ENCODE measurements around the gene PRDX2. TPM values are rescaled to one million over a fixed set of nuclear protein-coding genes. Genes with fewer than 3 reads are reported as not detected.
A peak's percentile ranks its signal among the peaks of the same experiment; 100 is the strongest.

The PRDX2 gene
- total RNA-seq, 1 donor from 2014 or later = 190 TPM

DNA sequence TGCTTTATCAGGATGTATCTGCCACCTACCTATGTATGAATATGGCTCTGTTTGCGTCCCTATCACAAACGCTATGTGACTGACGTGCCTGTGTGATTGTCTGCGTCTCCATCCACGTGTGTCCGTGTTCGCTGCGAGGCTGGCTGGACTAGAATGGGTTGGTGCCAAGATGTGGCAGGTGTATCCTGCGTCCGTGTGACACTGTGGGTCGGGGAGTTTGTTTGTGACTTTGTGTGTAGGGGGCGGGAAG, 19.5 kb downstream of the PRDX2 start:
- Histone ChIP-seq H3K4me3 (peak overlapping the region; percentile 45 to 59), H3K9me3 (no peaks in the 10 kb centered on the region), H3K4me1 (peaks cover 73% of the 10 kb centered on the region), H3K36me3 (no peaks in the 10 kb centered on the region), H3K27me3 (no peaks in the 10 kb centered on the region), H3K27ac (peak overlapping the region; percentile 97)
- intact Hi-C loops (cut with DNase I) = no loop called here
- no peak for DNase-seq (ENCODE audit: extremely low spot score in 2 of 2)
- no peak for TF ChIP-seq POLR2A (IDR thresholded peaks at IDR 0.05)
- peak in 1 of 2 donors; percentile 16 for TF ChIP-seq POLR2AphosphoS5 (IDR thresholded peaks at IDR 0.05; ENCODE audit: insufficient read depth in 1 of 2, low read depth in 1 of 2)

DNA sequence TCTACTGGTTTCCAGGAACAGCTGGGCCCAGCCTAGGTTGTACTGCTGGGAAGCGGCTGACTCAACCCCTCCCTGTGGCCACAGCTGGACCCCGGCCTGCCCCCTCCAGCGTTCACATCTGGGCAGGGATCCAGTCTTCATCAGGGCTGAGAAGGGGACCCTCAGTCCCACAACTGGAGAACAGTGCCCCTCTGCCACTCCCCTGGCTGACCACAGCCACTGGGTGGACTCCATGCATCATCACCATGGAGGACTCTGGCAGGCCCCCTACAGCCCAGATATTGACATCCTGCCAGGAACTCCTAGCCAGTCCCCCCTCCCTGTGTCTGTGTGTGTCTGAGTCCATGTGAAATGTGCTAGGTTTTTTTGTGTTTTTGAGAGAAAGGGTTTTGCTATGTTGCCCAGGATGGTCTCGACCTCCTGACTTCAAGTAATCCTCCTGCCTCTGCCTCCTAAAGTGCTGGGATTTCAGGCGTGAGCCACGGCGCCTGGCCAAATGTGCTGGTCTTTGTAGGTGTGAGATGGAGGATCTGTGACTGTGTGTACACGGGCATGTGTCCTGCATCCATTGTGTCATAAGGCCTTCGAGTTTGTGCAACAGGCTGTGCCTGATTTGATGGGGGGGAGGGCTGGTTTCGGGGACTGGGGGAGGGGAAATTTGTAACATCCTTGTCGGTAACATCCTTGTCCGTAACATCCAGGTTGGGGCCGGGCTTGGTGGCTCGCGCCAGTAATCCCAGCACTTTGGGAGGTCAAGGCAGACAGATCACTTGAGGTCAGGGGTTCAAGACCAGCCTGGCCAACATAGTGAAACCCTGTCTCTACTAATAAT, 22.2 kb downstream of the PRDX2 start:
- H3K27me3 ChIP-seq = no peaks in the 10 kb centered on the region
- no peak for DNase-seq (ENCODE audit: extremely low spot score in 2 of 2)
- peak overlapping the region; percentile 94 for H3K27ac ChIP-seq
- peak overlapping the region; percentile 56 to 85 for H3K4me3 ChIP-seq
- TF ChIP-seq POLR2AphosphoS5 (IDR thresholded peaks at IDR 0.05; ENCODE audit: insufficient read depth in 1 of 2, low read depth in 1 of 2) = peak in 1 of 2 donors; percentile 52
- TF ChIP-seq, protein P1, sequence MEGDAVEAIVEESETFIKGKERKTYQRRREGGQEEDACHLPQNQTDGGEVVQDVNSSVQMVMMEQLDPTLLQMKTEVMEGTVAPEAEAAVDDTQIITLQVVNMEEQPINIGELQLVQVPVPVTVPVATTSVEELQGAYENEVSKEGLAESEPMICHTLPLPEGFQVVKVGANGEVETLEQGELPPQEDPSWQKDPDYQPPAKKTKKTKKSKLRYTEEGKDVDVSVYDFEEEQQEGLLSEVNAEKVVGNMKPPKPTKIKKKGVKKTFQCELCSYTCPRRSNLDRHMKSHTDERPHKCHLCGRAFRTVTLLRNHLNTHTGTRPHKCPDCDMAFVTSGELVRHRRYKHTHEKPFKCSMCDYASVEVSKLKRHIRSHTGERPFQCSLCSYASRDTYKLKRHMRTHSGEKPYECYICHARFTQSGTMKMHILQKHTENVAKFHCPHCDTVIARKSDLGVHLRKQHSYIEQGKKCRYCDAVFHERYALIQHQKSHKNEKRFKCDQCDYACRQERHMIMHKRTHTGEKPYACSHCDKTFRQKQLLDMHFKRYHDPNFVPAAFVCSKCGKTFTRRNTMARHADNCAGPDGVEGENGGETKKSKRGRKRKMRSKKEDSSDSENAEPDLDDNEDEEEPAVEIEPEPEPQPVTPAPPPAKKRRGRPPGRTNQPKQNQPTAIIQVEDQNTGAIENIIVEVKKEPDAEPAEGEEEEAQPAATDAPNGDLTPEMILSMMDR (IDR thresholded peaks at IDR 0.05) = no peak
- intact Hi-C loops (cut with DNase I) = no loop called here
- H3K4me1 ChIP-seq = peaks cover 62% of the 10 kb centered on the region
- H3K36me3 ChIP-seq = no peaks in the 10 kb centered on the region
- no peaks in the 10 kb centered on the region for H3K9me3 ChIP-seq

DNA sequence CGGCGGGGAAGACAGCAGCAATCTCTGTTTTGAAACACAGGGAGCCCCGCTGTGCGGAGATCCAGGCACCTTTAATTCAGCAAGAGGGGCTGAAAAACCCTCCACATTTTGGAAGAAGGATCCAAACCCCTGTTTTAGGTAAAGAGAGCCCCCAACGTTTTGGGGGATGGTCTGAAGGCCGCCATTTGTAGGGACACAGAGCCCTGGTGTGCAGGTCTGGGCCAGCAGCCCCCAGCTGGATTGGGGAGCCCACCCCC, 22.8 kb downstream of the PRDX2 start:
- intact Hi-C loops (cut with DNase I) = loop anchor here (1.0 kb wide), 1 partner anchor 17 kb away; no protein-coding TSS in a partner anchor
- H3K27ac ChIP-seq = peak overlapping the region; percentile 94
- peak overlapping the region; percentile 56 to 85 for H3K4me3 ChIP-seq
- DNase-seq (ENCODE audit: extremely low spot score in 2 of 2) = no peak
- H3K4me1 ChIP-seq = peaks cover 57% of the 10 kb centered on the region
- no peaks in the 10 kb centered on the region for H3K27me3 ChIP-seq
- TF ChIP-seq POLR2AphosphoS5 (IDR thresholded peaks at IDR 0.05; ENCODE audit: insufficient read depth in 1 of 2, low read depth in 1 of 2) (no peak), POLR2A (IDR thresholded peaks at IDR 0.05) (no peak)
- TF ChIP-seq, protein P1 (IDR thresholded peaks at IDR 0.05) = no peak
- no peaks in the 10 kb centered on the region for H3K9me3 ChIP-seq
- no peaks in the 10 kb centered on the region for H3K36me3 ChIP-seq

DNA sequence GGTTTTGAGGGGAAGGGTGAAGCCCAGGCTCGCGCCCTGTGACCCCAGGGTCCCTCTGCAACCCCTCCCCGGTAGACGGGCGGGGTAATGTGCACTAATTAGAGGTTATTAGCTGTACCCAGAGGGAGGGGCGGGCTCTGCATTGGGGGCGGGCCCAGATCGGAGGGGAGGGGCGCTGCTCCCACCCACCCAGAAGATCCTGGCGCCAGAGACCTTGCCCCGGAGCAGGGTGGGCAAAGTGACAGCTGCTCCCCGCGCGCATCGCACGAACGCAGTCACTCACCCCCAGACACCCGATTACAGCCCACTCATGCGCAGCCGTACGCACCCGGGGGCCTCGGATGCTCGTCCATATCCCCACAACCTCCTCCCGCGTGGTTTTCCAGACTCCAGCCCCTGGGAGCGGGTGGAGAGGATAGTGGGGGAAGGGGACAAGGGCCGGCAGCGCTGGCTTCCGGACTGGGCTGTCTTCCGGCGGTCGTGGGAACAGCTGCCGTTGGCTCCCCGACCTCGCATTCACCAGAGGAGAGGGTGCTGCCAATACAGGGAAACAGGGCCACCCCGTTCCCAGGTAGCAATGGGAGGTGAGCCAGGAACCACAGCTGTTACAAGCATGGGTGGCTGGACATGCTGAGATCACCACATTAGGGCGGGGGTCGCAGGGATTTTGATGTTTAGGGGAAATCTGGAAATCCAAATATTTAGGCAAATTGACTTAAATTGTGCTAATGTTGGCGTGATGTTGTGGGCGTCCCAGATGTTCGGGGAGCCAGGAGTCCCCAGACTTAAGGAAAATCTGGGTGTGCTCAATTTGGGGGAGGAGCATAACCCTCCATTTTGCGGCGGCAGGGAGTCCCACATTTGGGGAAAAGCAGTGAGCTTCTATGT, 23.3 kb downstream of the PRDX2 start:
- TF ChIP-seq, protein P1 (IDR thresholded peaks at IDR 0.05) = no peak
- TF ChIP-seq POLR2A (IDR thresholded peaks at IDR 0.05) (peak in 1 of 2 donors; percentile 4), POLR2AphosphoS5 (IDR thresholded peaks at IDR 0.05; ENCODE audit: insufficient read depth in 1 of 2, low read depth in 1 of 2) (peak in 1 of 2 donors; percentile 77)

DNA sequence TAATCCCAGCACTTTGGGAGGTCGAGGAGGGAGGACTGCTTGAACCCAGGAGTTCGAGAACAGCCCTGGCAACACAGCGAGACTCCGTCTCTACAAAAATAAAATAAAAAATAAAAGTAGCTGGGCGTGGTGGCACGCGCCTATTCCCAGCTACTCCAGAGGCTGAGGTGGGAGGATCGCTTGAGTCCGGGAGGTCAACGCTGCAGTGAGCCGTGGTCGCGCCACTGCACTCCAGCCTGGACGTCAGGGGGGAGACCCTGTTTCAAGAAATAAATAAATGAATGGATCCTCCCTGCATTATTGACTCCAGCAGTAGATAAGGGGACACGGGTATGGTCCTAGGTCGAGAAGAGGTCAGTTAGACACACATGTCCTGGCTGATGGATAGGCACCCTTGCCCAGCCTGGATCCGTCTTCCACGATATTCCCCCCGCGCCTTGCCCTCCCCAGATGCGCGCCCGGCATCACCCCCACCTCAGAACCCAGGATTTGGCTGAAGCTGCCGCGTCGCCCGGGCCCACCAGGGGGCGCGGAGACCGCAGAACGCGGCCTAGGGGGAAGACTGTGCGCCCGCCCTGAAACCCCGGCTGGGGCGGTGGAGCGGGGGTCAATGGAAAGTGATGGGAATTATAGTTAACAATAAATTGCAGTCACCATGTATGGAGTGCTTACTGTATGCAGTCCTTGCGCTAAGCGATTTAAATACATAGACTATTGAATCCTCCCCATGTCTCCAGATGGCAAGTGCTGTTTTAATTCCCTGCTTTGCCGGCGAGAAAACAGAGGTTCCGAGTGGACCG, 24.2 kb downstream of the PRDX2 start:
- Histone ChIP-seq H3K27ac (peak overlapping the region; percentile 94), H3K27me3 (no peaks in the 10 kb centered on the region), H3K36me3 (no peaks in the 10 kb centered on the region), H3K4me3 (peak overlapping the region; percentile 56 to 85), H3K9me3 (no peaks in the 10 kb centered on the region), H3K4me1 (peaks cover 45% of the 10 kb centered on the region)
- no peak for DNase-seq (ENCODE audit: extremely low spot score in 2 of 2)
- TF ChIP-seq POLR2A (IDR thresholded peaks at IDR 0.05) = no peak
- TF ChIP-seq POLR2AphosphoS5 (IDR thresholded peaks at IDR 0.05; ENCODE audit: insufficient read depth in 1 of 2, low read depth in 1 of 2) = peak; percentile 53 to 76
- TF ChIP-seq, protein P1 (IDR thresholded peaks at IDR 0.05) = peak; percentile 81 to 98 (median 96)
- intact Hi-C loops (cut with DNase I) = loop anchor here (1.0 kb wide), 1 partner anchor 19 kb away; no protein-coding TSS in a partner anchor

More for the DNA sequence above, 23.3 kb downstream of the PRDX2 start:
- Histone ChIP-seq H3K9me3 (no peaks in the 10 kb centered on the region), H3K27ac (peak overlapping the region; percentile 94), H3K27me3 (no peaks in the 10 kb centered on the region), H3K4me1 (peaks cover 51% of the 10 kb centered on the region), H3K4me3 (peak overlapping the region; percentile 56 to 85), H3K36me3 (no peaks in the 10 kb centered on the region)
- no peak for DNase-seq (ENCODE audit: extremely low spot score in 2 of 2)
- intact Hi-C loops (cut with DNase I) = loop anchor here (1.0 kb wide), 1 partner anchor 18 kb away; no protein-coding TSS in a partner anchor

Measured in vagina (tissue), 2 donors.